Gastrocnemius medialis (tissue), 4 donors: ENCODE data around the gene C1orf56. TPM values are rescaled to one million over a fixed set of nuclear protein-coding genes. Genes with fewer than 3 reads are reported as not detected.

Experiments
- ATAC-seq, 2 donors: fragments of 150-250 bp; one replicate each; pipeline ENCODE4 v1.9.1; 2016
- DNase-seq, 2 donors: peaks; one replicate each; pipeline ENCODE4 v3.0.0-alpha.2; 2019
- H3K27ac ChIP-seq, 4 donors: fragments of 200-600 bp; sonication (generic); 1 replicate in 1 of 4; 2 replicates in 3 of 4; pipeline ENCODE4 v1.5.1; 2016 to 2018; ENCODE audit warnings: mild to moderate bottlenecking in 2 of 4, moderate library complexity in 1 of 4
- H3K27me3 ChIP-seq, 3 donors: fragments of 200-600 bp; sonication (generic) in 2 of 3; 1 replicate in 1 of 3; 2 replicates in 2 of 3; pipeline versions ENCODE4 v1.5.1 to v1.6.0; 2016 to 2019; ENCODE audit warnings: mild to moderate bottlenecking in 1 of 3, moderate library complexity in 1 of 3
- H3K36me3 ChIP-seq, 2 donors: fragments of 200-600 bp; sonication (generic) in 1 of 2; one replicate each; pipeline ENCODE4 v1.5.1; 2017 to 2018
- H3K4me1 ChIP-seq, 2 donors: fragments of 200-600 bp; sonication (generic) in 1 of 2; one replicate each; pipeline ENCODE4 v1.5.1; 2016 to 2017; ENCODE audit warnings: mild to moderate bottlenecking in 2 of 2
- H3K4me3 ChIP-seq, 4 donors: fragments of 200-600 bp; sonication (generic) in 3 of 4; 1 replicate in 1 of 4; 2 replicates in 3 of 4; pipeline ENCODE4 v1.5.1; 2016 to 2019; ENCODE audit warnings: mild to moderate bottlenecking in 2 of 4
- H3K9me3 ChIP-seq, 3 donors: fragments of 200-600 bp; sonication (generic) in 2 of 3; 1 replicate in 1 of 3; 2 replicates in 2 of 3; pipeline ENCODE4 v1.5.1; 2016 to 2019
- CTCF ChIP-seq, 5 experiments: fragments of 450-650 bp in 3 of 5; fragments of 200-600 bp in 2 of 5; sonication (generic) in 2 of 5; IDR thresholded peaks in 4 of 5; conservative IDR thresholded peaks in 1 of 5; 1 replicate in 4 of 5; 2 replicates in 1 of 5; pipeline ENCODE4 v1.5.1; 2016 to 2019; ENCODE audit warnings: antibody characterized with exemption in 5 of 5, mild to moderate bottlenecking in 3 of 5, moderate library complexity in 3 of 5
- POLR2A ChIP-seq, 2 donors: fragments of 450-650 bp; IDR thresholded peaks; one replicate each; pipeline ENCODE4 v1.6.1; 2017; ENCODE audit warnings: antibody characterized with exemption in 2 of 2, mild to moderate bottlenecking in 2 of 2, moderate library complexity in 2 of 2
- in situ Hi-C, 4 donors: fragments of 200-750 bp; cut with MboI; loops; one replicate each; pipeline versions ENCODE4 v1.15.0 to v1.8.0; 2017; ENCODE audit warnings: low sequenced_read_pairs in 4 of 4
- intact Hi-C: fragments of 100-400 bp; cut with DNase I; formaldehyde crosslinking; loops from one replicate; pipeline ENCODE4 v1.15.1; 2023; ENCODE audit warnings: low total_unique reads
- total RNA-seq, 4 donors: library from RNA; depleted of rRNA; stranded (reverse); fragments of >200 nt; gene quantifications; one replicate each; pipeline versions ENCODE4 v1.1.0 to v1.2.3, GENCODE V29; 2016

The C1orf56 gene
- total RNA-seq, 4 donors from 2014 or later = 6.2 to 16.2 (median 12.4) TPM

- H3K4me1 ChIP-seq = peaks cover 28 to 35% of the 10 kb centered on the region in 2 donors
- H3K4me3 ChIP-seq = peak overlapping the region in 1 of 4 donors; percentile 94
- H3K27me3 ChIP-seq = no peaks in the 10 kb centered on the region
- no peak for DNase-seq
- H3K9me3 ChIP-seq = no peaks in the 10 kb centered on the region
- in situ Hi-C loops (no loop called here), intact Hi-C loops (loop anchor here (5.0 kb wide), 1 partner anchor 49 kb away; the partner anchor contains the start of genes MINDY1 and PRUNE1)
- no peak for ATAC-seq
- TF ChIP-seq CTCF (IDR thresholded peaks at IDR 0.05 in 4 of 5, conservative IDR thresholded peaks at IDR 0.05 in 1 of 5) (no peak), POLR2A (IDR thresholded peaks at IDR 0.05) (peak in 1 of 2 donors; percentile 5)
- H3K36me3 ChIP-seq = peaks cover 6 to 49% of the 10 kb centered on the region in 2 donors
- H3K27ac ChIP-seq = peak overlapping the region; percentile 90 to 98 (median 94)
Observed at GRCh38 chr1:151056149-151056548, 8.6 kb downstream of the C1orf56 start.

GRCh38 chr1:151058692-151059091, 11.1 kb downstream of the C1orf56 start:
- DNase-seq = no peak
- H3K27ac ChIP-seq = peak overlapping the region; percentile 90 to 98 (median 94)
- in situ Hi-C loops (no loop called here), intact Hi-C loops (loop anchor here (1.0 to 5.0 kb wide), 2 partner anchors 34 to 51 kb away; partner anchors contain the start of genes MINDY1 and PRUNE1)
- peaks cover 6 to 26% of the 10 kb centered on the region in 2 donors for H3K36me3 ChIP-seq
- TF ChIP-seq CTCF (IDR thresholded peaks at IDR 0.05 in 4 of 5, conservative IDR thresholded peaks at IDR 0.05 in 1 of 5) = no peak
- peak overlapping the region; percentile 90 to 98 (median 94) for H3K4me3 ChIP-seq
- peaks cover 28 to 35% of the 10 kb centered on the region in 2 donors for H3K4me1 ChIP-seq
- H3K27me3 ChIP-seq = no peaks in the 10 kb centered on the region
- ATAC-seq = no peak
- H3K9me3 ChIP-seq = no peaks in the 10 kb centered on the region

GRCh38 chr1:151059109-151060006, 11.8 kb downstream of the C1orf56 start, which contains the start of gene CDC42SE1:
TSS of gene CDC42SE1 (minus strand) at chr1:151059622. CDS start at chr1:151055730, 3,892 bp downstream.
- peaks cover 6 to 19% of the 10 kb centered on the region in 2 donors for H3K36me3 ChIP-seq
- intact Hi-C loops = loop anchor here (1.0 to 5.0 kb wide), 2 partner anchors 35 to 52 kb away; partner anchors contain the start of genes MINDY1 and PRUNE1
- TF ChIP-seq CTCF (IDR thresholded peaks at IDR 0.05 in 4 of 5, conservative IDR thresholded peaks at IDR 0.05 in 1 of 5) = peak; percentile 77 to 94 (median 91)
- peak; percentile 88 to 94 for TF ChIP-seq POLR2A (IDR thresholded peaks at IDR 0.05)
- H3K9me3 ChIP-seq = no peaks in the 10 kb centered on the region
- in situ Hi-C loops = no loop called here
- DNase-seq (peak; percentile 64 to 75), ATAC-seq (peak; percentile 89)
- no peaks in the 10 kb centered on the region for H3K27me3 ChIP-seq
- peak within 1 kb of the TSS; percentile 90 to 98 (median 94) for H3K4me3 ChIP-seq
- H3K27ac ChIP-seq = peak within 1 kb of the TSS; percentile 90 to 98 (median 94)
- H3K4me1 ChIP-seq = peaks cover 28 to 35% of the 10 kb centered on the region in 2 donors

GRCh38 chr1:151060007-151060656, 12.6 kb downstream of the C1orf56 start, which contains the start of gene MLLT11:
TSS of gene MLLT11 (plus strand) at chr1:151060397. CDS start at chr1:151067225, 6,828 bp downstream.
- Histone ChIP-seq H3K27ac (peak within 1 kb of the TSS; percentile 90 to 98 (median 94)), H3K27me3 (no peaks in the 10 kb centered on the region), H3K4me1 (peaks cover 28 to 35% of the 10 kb centered on the region in 2 donors), H3K9me3 (no peaks in the 10 kb centered on the region), H3K36me3 (peaks cover 2 to 11% of the 10 kb centered on the region in 2 donors), H3K4me3 (peak within 1 kb of the TSS; percentile 90 to 98 (median 94))
- in situ Hi-C loops = no loop called here
- peak; percentile 65 to 67 for ATAC-seq
- DNase-seq = peak in 1 of 2 donors; percentile 46
- intact Hi-C loops = no loop called here
- TF ChIP-seq POLR2A (IDR thresholded peaks at IDR 0.05) (peak; percentile 9 to 16), CTCF (IDR thresholded peaks at IDR 0.05 in 4 of 5, conservative IDR thresholded peaks at IDR 0.05 in 1 of 5) (no peak)
